Right renal pelvis (tissue), 4 donors: ENCODE measurements around the gene TSPAN14. TPM values are rescaled to one million over a fixed set of nuclear protein-coding genes. Genes with fewer than 3 reads are reported as not detected.

Experiments used
- DNase-seq, 4 donors: peaks; one replicate each; pipeline ENCODE4 v3.0.0-alpha.2; 2013; ENCODE audit warnings: low read depth in 4 of 4, low spot score in 3 of 4, missing footprints in 1 of 4
- polyA plus RNA-seq, 4 donors: library from polyadenylated mRNA; unstranded; fragments of 120-200 nt; gene quantifications; one replicate each; pipeline ENCODE4 v1.2.1, GENCODE V29; 2013; ENCODE audit not compliant: insufficient read length in 4 of 4

The TSPAN14 gene
- polyA plus RNA-seq, 4 donors: 91.6 to 102 (median 92.5) TPM

GRCh38 chr10:80500572-80501380, 46.7 kb downstream of the TSPAN14 start:
- no peak for DNase-seq

DNA sequence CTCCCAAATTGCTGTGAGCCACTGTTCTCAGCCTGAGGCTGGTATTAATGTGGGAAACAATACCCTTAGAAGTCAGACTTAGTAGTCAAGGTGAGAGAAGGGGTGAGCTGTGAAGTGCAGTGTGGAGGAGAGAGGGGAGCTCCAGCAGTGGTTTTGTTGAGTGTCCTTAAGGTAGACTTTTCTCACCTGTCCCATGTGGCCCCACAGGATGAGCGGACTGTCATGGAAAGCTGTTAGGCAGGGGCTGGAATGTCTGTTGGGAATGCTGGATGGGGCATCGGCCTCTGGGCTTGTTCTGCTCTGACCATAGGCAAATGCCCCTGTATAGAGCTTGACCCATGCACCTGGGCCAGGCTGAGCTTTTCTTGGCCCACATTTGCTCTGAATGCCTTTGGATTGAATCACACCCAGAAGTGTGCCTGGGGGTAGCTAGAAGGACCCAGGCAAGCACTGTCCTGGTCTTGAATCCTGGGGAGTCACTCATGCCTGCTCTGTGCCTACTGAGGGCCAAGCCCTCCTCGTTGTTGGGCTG, 47.3 kb downstream of the TSPAN14 start:
- DNase-seq: no peak

DNA sequence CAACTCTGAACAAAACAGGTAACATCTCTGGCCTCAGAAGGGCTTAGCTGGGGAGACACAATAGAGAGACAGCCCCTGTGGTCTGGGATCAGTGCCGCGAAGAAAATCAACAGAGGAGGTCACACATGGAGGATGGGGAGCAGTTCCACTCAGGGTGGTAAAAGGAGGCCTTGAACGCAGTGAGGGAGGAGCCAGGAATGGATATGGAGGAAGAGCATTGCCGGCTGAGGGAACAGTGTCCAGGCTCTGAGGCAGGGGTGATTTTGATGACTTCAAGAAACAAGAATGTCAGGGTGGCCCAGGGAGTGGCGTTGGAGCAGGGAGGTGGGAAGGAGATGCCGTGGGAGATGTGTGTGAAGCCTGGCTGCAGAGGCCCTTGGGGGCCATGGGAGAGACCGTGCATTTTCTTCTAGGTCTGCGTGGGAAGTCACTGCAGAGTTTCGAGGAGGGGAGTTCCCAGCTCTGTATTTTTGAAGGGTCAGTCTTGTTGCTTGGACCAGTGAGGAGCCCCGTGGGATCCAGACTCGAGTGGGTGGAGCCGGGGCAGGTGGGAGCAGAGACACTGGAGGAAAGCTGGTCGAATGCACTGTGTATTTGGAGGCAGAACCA, 47.9 kb downstream of the TSPAN14 start:
- no peak for DNase-seq

GRCh38 chr10:80502621-80503583, 48.8 kb downstream of the TSPAN14 start:
- DNase-seq: no peak

GRCh38 chr10:80503584-80504157, 49.6 kb downstream of the TSPAN14 start:
- no peak for DNase-seq

- DNase-seq: no peak
Observed at GRCh38 chr10:80504158-80504811, 50.2 kb downstream of the TSPAN14 start.

GRCh38 chr10:80504897-80505465, 50.9 kb downstream of the TSPAN14 start:
- no peak for DNase-seq

GRCh38 chr10:80506189-80506575, 52.1 kb downstream of the TSPAN14 start:
- DNase-seq: no peak

DNA sequence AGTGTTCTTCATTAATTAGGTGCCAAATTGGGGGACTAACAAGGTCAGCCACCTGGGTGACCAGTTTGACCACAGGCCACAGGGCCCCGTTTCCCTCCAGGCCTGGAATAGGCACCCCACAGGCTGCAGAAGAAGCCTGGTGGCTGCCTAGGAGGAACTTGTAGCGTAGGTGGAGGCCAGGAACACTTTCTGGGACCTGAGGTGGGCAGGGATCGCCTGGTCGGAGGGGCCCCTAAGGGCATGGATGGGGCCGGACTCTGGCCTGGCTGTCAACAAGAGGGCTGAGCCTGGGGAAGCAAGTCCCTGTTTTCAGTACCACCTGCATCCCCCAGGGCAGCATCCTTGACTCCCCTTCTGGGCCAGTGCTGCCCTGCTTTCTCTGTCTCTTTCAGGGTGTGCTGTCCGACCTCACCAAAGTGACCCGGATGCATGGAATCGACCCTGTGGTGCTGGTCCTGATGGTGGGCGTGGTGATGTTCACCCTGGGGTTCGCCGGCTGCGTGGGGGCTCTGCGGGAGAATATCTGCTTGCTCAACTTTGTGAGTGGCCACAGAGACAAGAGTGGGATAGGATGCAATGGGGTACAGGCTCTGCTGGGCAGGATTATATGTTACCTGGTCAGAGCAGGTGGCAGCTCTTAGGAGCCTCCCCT, 52.9 kb downstream of the TSPAN14 start:
- DNase-seq: no peak

DNA sequence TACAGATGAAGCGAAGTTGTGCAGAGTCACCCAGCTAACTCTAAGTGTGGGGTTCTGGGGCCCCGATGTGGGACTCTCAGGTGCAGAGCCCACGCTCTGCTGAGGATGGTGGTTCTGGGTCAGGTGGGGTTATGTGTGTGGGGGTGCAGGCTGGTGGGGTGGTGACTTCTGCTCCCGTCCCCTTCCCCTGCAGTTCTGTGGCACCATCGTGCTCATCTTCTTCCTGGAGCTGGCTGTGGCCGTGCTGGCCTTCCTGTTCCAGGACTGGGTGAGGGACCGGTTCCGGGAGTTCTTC, 54.9 kb downstream of the TSPAN14 start:
- DNase-seq: no peak

DNA sequence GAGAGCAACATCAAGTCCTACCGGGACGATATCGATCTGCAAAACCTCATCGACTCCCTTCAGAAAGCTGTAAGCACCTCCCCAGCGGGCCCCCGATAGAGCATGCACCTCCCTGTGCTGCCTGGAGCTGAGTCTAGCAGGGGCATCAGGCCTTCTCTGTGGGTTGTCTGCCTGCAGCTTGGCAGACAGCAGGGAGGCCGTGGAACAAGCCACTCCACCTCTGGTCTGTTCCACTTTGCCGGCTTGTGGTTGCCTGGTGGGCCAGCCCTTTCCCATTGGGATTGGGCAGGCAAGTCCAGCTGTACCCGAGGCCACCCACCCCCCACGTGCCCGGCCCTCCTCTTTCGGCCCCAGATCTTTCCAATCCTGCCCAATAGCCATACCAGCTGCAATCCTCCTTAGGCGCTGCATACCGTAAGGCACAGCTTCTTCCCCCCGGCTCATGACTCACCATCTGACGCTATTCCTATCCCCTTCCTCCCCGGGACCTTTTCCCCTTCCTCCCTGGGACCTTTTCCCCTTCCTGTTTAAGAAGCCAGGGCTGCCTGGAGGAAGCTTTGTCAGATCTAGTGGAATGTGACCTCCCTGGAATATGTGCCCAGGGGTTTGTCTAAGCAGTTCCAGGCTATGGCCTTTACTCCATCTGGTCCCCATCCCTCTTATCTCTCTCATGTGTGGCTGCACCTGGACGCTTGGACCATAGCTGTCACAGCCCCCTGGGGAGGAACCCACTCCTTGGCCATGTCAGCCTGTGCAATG, 55.5 kb downstream of the TSPAN14 start:
- DNase-seq: no peak

DNA sequence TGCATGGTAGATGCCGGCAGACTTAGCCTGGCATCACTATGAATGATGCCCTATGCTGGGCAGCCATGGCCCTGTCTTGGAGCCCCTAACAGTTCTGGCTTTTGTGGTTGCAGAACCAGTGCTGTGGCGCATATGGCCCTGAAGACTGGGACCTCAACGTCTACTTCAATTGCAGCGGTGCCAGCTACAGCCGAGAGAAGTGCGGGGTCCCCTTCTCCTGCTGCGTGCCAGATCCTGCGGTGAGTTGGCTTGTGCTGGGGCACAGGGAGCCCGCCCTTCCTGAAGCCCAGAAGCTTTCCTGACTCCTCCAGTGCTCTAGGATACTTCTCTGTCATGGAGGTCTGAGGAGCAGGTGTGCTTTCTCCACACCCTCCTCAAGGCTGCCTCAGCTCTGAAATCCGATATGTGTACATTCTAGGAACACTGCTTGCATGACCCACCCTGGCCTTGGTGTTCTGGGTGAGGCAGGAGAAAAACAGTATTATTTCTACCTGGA, 58.0 kb downstream of the TSPAN14 start:
- DNase-seq: no peak

DNA sequence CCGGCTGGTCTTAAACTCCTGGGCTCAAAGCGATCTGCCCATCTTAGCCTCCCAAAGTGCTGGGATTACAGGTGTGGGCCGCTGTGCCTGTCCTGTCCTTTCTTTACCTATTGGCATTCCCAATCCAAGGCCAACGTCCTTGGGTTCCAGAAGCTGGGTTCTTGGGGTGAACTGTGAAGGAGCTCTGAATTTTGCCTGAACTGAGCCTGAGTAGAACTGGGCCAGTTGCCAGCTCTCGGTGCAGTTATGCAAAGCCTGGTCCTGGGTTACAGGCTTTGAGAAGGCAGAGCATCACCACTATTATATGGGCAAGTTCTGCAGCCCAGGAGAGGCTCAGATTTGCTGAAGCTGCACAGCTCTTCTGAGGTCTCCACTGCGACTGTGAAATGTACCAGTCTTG, 59.0 kb downstream of the TSPAN14 start:
- no peak for DNase-seq

DNA sequence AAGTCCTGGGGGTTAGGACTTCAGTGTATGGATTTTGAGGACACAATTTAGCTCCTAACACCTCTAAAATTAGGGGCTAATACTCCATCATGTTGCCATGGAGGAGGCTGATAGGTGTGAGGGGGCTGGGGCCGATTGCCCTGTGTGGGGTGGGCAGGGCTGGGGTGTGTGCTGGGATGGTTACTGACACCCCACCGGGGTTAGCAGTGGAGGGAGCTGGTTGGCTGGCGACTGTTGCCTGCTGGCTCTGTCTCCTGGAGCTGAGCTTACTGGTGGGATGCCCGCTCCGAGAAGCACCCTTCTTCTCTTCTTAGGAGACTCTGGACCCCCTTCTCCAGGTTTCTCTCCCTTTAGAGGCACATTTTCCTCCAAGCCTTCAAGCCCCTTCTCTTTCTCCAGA, 61.4 kb downstream of the TSPAN14 start:
- DNase-seq: no peak

- DNase-seq: no peak
Observed at GRCh38 chr10:80515941-80516340, 61.8 kb downstream of the TSPAN14 start.

DNA sequence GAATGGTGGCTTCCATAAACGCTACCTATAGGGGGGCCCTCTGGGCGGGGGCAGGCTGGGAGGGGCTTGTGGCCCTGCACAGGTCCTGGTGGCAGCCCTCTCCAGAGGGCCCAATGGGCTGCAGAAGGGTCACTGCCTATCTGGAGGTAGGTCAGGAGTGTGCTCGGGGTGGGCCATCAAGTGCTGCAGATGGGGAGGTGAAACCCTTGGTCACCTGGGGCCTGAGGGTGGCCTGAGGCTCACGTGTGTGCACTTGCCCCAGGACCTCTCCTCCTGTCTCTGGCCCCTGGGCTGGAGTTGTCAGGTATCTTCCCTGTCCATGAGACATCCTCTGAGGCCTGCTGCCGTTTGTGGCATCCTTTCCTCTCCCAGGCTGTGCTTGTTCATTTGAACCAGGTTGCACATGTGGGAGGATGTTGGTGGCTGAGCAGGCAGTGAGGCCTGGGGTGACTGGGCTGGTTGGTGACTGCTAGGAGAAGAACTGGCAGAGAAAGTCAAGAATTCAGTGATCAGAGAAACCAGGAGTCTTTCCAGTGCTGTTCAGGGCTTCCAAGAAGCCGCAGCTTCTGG, 62.5 kb downstream of the TSPAN14 start:
- no peak for DNase-seq

DNA sequence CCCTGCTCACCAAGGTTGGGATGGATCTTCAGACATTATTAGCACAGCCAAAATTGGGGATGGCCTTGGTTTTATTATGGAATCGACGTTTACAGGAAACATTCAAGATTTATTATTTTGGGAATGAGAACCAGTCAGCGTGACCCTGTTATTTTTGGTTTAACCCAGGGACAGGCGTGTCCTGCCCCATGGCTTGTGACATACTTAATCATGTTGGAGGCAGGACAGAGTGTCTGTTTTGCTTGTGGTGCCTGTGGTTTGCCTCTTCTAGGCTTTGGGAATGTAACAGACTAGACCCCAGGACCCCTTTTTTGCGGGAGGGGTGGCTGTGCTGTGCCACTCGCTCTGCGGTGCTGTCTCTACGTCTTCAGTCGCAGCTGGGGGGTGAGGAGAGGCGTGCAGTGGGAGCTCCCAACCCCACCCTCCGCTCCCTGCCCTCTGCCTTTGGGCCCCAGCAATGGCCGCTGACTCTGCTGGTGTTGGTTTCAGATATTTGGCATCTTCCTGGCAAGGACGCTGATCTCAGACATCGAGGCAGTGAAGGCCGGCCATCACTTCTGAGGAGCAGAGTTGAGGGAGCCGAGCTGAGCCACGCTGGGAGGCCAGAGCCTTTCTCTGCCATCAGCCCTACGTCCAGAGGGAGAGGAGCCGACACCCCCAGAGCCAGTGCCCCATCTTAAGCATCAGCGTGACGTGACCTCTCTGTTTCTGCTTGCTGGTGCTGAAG, 63.5 kb downstream of the TSPAN14 start:
- no peak for DNase-seq
